HEK293 (cell line): ENCODE data around the gene MCM3AP.

Experiments
- HIC1 ChIP-seq: fragments of 450-650 bp; formaldehyde crosslinking; IDR thresholded peaks from 2 replicates; pipeline ENCODE4 v1.5.1; 2016; ENCODE audit warnings: missing biosample characterization, missing genetic modification characterization
- IKZF3 ChIP-seq: fragments of 450-650 bp; IDR thresholded peaks from 2 replicates; pipeline ENCODE4 v1.5.0; 2018; ENCODE audit warnings: missing biosample characterization, mild to moderate bottlenecking, missing genetic modification characterization, moderate library complexity
- KLF7 ChIP-seq: fragments of 450-650 bp; formaldehyde crosslinking; IDR thresholded peaks from 2 replicates; pipeline ENCODE4 v1.5.1; 2016; ENCODE audit warnings: missing biosample characterization, missing genetic modification characterization, borderline replicate concordance
- OSR2 ChIP-seq: fragments of 450-650 bp; formaldehyde crosslinking; IDR thresholded peaks from 2 replicates; pipeline ENCODE4 v1.5.1; 2016; ENCODE audit warnings: missing biosample characterization, missing genetic modification characterization
- OVOL3 ChIP-seq: fragments of 450-650 bp; formaldehyde crosslinking; IDR thresholded peaks from 2 replicates; pipeline ENCODE4 v1.5.1; 2016; ENCODE audit warnings: missing biosample characterization, missing genetic modification characterization
- PBX3 ChIP-seq: sonication (generic); formaldehyde crosslinking; IDR thresholded peaks from 2 replicates; pipeline ENCODE4 v1.8.1; 2022; ENCODE audit warnings: mild to moderate bottlenecking, moderate library complexity, missing genetic modification reagents
- TRIM28 ChIP-seq: IDR thresholded peaks from 2 replicates; pipeline ENCODE4 v1.6.1; 2011; ENCODE audit warnings: low read length, control low read depth, borderline replicate concordance
- ZBTB21 ChIP-seq: fragments of 450-650 bp; formaldehyde crosslinking; IDR thresholded peaks from 2 replicates; pipeline ENCODE4 v1.5.1; 2017; ENCODE audit warnings: missing biosample characterization, missing genetic modification characterization
- ZBTB48 ChIP-seq: fragments of 450-650 bp; formaldehyde crosslinking; IDR thresholded peaks from 2 replicates; pipeline ENCODE4 v1.5.1; 2016; ENCODE audit warnings: missing biosample characterization, missing genetic modification characterization
- ZEB2 ChIP-seq: fragments of 450-650 bp; formaldehyde crosslinking; IDR thresholded peaks from 2 replicates; pipeline ENCODE4 v1.5.1; 2016; ENCODE audit warnings: missing biosample characterization, missing genetic modification characterization
- ZNF148 ChIP-seq: fragments of 450-650 bp; formaldehyde crosslinking; IDR thresholded peaks from 2 replicates; pipeline ENCODE4 v1.5.0; 2017; ENCODE audit warnings: missing biosample characterization, missing genetic modification characterization, borderline replicate concordance
- ZNF26 ChIP-seq: fragments of 450-650 bp; formaldehyde crosslinking; IDR thresholded peaks from 2 replicates; pipeline ENCODE4 v1.5.1; 2016; ENCODE audit warnings: missing biosample characterization, missing genetic modification characterization
- ZNF341 ChIP-seq: fragments of 450-650 bp; formaldehyde crosslinking; IDR thresholded peaks from 2 replicates; pipeline ENCODE4; 2016; ENCODE audit warnings: low read depth, missing biosample characterization, missing genetic modification characterization
- ZNF350 ChIP-seq: fragments of 450-650 bp; formaldehyde crosslinking; IDR thresholded peaks from 2 replicates; pipeline ENCODE4 v1.5.0; 2017; ENCODE audit warnings: missing biosample characterization, mild to moderate bottlenecking, missing genetic modification characterization
- ZNF391 ChIP-seq: fragments of 450-650 bp; formaldehyde crosslinking; IDR thresholded peaks from 2 replicates; pipeline ENCODE4 v1.5.1; 2016; ENCODE audit warnings: low read depth, missing biosample characterization, missing genetic modification characterization, borderline replicate concordance
- ZNF433 ChIP-seq: fragments of 450-650 bp; formaldehyde crosslinking; IDR thresholded peaks from 2 replicates; pipeline ENCODE4 v1.5.1; 2016; ENCODE audit warnings: missing biosample characterization, missing genetic modification characterization, low read depth
- ZNF514 ChIP-seq: fragments of 450-650 bp; formaldehyde crosslinking; IDR thresholded peaks from 2 replicates; pipeline ENCODE4 v1.5.1; 2016; ENCODE audit warnings: missing biosample characterization, missing genetic modification characterization
- ZNF529 ChIP-seq: fragments of 450-650 bp; formaldehyde crosslinking; IDR thresholded peaks from 2 replicates; pipeline ENCODE4 v1.5.1; 2017; ENCODE audit warnings: missing genetic modification characterization, missing biosample characterization; ENCODE audit not compliant: insufficient replicate concordance
- ZNF701 ChIP-seq: fragments of 450-650 bp; formaldehyde crosslinking; IDR thresholded peaks from 2 replicates; pipeline ENCODE4 v1.5.1; 2016; ENCODE audit warnings: missing biosample characterization, missing genetic modification characterization
- ZSCAN4 ChIP-seq: fragments of 450-650 bp; formaldehyde crosslinking; IDR thresholded peaks from 2 replicates; pipeline ENCODE4 v1.5.1; 2017; ENCODE audit warnings: missing biosample characterization, missing genetic modification characterization
- TF ChIP-seq, protein P1 (sequence below): fragments of 450-650 bp; formaldehyde crosslinking; IDR thresholded peaks from 2 replicates; pipeline ENCODE4 v1.5.1; 2017; ENCODE audit warnings: missing biosample characterization, missing genetic modification characterization
- TF ChIP-seq, protein P2 (sequence below): fragments of 450-650 bp; formaldehyde crosslinking; IDR thresholded peaks from 2 replicates; pipeline ENCODE4 v1.5.1; 2017; ENCODE audit warnings: missing biosample characterization, missing genetic modification characterization
- TF ChIP-seq, protein P3 (sequence below): fragments of 450-650 bp; formaldehyde crosslinking; IDR thresholded peaks from 2 replicates; pipeline ENCODE4 v1.5.1; 2016; ENCODE audit warnings: missing biosample characterization, missing genetic modification characterization

MCM3AP gene

GRCh38 chr21:46228345-46229051 lies 56.9 kb downstream of the MCM3AP start, which contains the start of gene LSS (continued):
- TF ChIP-seq, protein P1, sequence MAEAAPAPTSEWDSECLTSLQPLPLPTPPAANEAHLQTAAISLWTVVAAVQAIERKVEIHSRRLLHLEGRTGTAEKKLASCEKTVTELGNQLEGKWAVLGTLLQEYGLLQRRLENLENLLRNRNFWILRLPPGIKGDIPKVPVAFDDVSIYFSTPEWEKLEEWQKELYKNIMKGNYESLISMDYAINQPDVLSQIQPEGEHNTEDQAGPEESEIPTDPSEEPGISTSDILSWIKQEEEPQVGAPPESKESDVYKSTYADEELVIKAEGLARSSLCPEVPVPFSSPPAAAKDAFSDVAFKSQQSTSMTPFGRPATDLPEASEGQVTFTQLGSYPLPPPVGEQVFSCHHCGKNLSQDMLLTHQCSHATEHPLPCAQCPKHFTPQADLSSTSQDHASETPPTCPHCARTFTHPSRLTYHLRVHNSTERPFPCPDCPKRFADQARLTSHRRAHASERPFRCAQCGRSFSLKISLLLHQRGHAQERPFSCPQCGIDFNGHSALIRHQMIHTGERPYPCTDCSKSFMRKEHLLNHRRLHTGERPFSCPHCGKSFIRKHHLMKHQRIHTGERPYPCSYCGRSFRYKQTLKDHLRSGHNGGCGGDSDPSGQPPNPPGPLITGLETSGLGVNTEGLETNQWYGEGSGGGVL (tag by site-specific recombination): no peak
- TF ChIP-seq HIC1 (tag by site-specific recombination): no peak
- TF ChIP-seq ZSCAN4 (tag by site-specific recombination): no peak
- TF ChIP-seq KLF7: peak; percentile 61
- peak; percentile 61; the same call in 1 of the 2 replicates for TF ChIP-seq OVOL3 (tag by site-specific recombination)
- TF ChIP-seq ZNF529 (tag by site-specific recombination): no peak
- 0 out of 2 replicates have a peak, but pooled peaks have one; percentile 8 for TF ChIP-seq ZBTB21 (tag by site-specific recombination)
- TF ChIP-seq IKZF3 (tag by site-specific recombination): no peak
- TF ChIP-seq, protein P2, sequence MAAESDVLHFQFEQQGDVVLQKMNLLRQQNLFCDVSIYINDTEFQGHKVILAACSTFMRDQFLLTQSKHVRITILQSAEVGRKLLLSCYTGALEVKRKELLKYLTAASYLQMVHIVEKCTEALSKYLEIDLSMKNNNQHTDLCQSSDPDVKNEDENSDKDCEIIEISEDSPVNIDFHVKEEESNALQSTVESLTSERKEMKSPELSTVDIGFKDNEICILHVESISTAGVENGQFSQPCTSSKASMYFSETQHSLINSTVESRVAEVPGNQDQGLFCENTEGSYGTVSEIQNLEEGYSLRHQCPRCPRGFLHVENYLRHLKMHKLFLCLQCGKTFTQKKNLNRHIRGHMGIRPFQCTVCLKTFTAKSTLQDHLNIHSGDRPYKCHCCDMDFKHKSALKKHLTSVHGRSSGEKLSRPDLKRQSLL: no peak
- no peak for TF ChIP-seq ZNF350 (tag by site-specific recombination)
- peak; percentile 52; the same call in 1 of the 2 replicates for TF ChIP-seq OSR2 (tag by site-specific recombination)
- no peak; the same call in 1 of the 2 replicates for TF ChIP-seq ZNF391 (tag by site-specific recombination)
- no peak for TF ChIP-seq ZNF26 (tag by site-specific recombination)
- TF ChIP-seq ZNF701: no peak
- peak; percentile 38; the same call in 1 of the 2 replicates for TF ChIP-seq ZNF341 (tag by site-specific recombination)
- no peak for TF ChIP-seq TRIM28
- TF ChIP-seq, protein P3, sequence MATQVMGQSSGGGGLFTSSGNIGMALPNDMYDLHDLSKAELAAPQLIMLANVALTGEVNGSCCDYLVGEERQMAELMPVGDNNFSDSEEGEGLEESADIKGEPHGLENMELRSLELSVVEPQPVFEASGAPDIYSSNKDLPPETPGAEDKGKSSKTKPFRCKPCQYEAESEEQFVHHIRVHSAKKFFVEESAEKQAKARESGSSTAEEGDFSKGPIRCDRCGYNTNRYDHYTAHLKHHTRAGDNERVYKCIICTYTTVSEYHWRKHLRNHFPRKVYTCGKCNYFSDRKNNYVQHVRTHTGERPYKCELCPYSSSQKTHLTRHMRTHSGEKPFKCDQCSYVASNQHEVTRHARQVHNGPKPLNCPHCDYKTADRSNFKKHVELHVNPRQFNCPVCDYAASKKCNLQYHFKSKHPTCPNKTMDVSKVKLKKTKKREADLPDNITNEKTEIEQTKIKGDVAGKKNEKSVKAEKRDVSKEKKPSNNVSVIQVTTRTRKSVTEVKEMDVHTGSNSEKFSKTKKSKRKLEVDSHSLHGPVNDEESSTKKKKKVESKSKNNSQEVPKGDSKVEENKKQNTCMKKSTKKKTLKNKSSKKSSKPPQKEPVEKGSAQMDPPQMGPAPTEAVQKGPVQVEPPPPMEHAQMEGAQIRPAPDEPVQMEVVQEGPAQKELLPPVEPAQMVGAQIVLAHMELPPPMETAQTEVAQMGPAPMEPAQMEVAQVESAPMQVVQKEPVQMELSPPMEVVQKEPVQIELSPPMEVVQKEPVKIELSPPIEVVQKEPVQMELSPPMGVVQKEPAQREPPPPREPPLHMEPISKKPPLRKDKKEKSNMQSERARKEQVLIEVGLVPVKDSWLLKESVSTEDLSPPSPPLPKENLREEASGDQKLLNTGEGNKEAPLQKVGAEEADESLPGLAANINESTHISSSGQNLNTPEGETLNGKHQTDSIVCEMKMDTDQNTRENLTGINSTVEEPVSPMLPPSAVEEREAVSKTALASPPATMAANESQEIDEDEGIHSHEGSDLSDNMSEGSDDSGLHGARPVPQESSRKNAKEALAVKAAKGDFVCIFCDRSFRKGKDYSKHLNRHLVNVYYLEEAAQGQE (tag by site-specific recombination): peak; percentile 60
- TF ChIP-seq ZNF514 (tag by site-specific recombination): no peak
- 0 out of 2 replicates have a peak, but pooled peaks have one; percentile 30 for TF ChIP-seq ZBTB48 (tag by site-specific recombination)
- TF ChIP-seq ZNF433 (tag by site-specific recombination): no peak
- TF ChIP-seq PBX3 (CRISPR knock-in tag): no peak
- no peak for TF ChIP-seq ZNF148 (tag by site-specific recombination)
- TF ChIP-seq ZEB2: peak; percentile 87
